Common myeloid progenitor, CD34-positive (primary cell): Measurements from ENCODE around the gene LECT2. TPM values are rescaled to one million over a fixed set of nuclear protein-coding genes. Genes with fewer than 3 reads are reported as not detected.

Experiments used
- CTCF ChIA-PET: fragments of 350-600 bp; sonication (Branson Sonifier 250); formaldehyde crosslinking; loops from one replicate; lab custom pipeline; 2021; ENCODE audit warnings: antibody characterized with exemption; lab: Charles Lee
- POLR2A ChIA-PET: fragments of 350-600 bp; sonication (Branson Sonifier 250); formaldehyde crosslinking; loops from one replicate; lab custom pipeline; 2021; ENCODE audit warnings: antibody characterized with exemption; lab: Charles Lee
- DNase-seq, 3 donors: peaks; one replicate each; pipeline versions ENCODE4 v3.0.0 to v3.0.0-alpha.2; 2013
- H3K27ac ChIP-seq, 2 experiments: 1 replicate in 1 of 2; 2 replicates in 1 of 2; pipeline ENCODE4 v1.7.0; 2013; ENCODE audit warnings: inconsistent platforms in 2 of 2, low read length in 2 of 2, mild to moderate bottlenecking in 2 of 2, low read depth in 1 of 2, moderate library complexity in 1 of 2; ENCODE audit not compliant: severe bottlenecking in 2 of 2, insufficient read depth in 1 of 2, poor library complexity in 1 of 2
- H3K27me3 ChIP-seq, 5 experiments: replicated peaks in 2 of 5; 1 replicate in 3 of 5; 2 replicates in 2 of 5; pipeline versions ENCODE4 v1.6.1 to v1.7.0; 2013; ENCODE audit warnings: low read length in 4 of 5, mild to moderate bottlenecking in 2 of 5, moderate library complexity in 2 of 5, inconsistent platforms in 1 of 5; ENCODE audit not compliant: insufficient read depth in 5 of 5, control insufficient read depth in 4 of 5
- H3K36me3 ChIP-seq, 4 experiments: 1 replicate in 2 of 4; 2 replicates in 2 of 4; pipeline versions ENCODE4 v1.6.1 to v1.7.0; 2013; ENCODE audit warnings: low read length in 3 of 4, control low read depth in 1 of 4, mild to moderate bottlenecking in 1 of 4; ENCODE audit not compliant: control insufficient read depth in 4 of 4, insufficient read depth in 4 of 4
- H3K4me1 ChIP-seq, 4 experiments: 1 replicate in 3 of 4; 2 replicates in 1 of 4; pipeline versions ENCODE4 v1.6.1 to v1.7.1; 2013; ENCODE audit warnings: low read length in 3 of 4, mild to moderate bottlenecking in 3 of 4, control low read depth in 1 of 4, inconsistent platforms in 1 of 4, moderate library complexity in 1 of 4; ENCODE audit not compliant: control insufficient read depth in 4 of 4, insufficient read depth in 4 of 4; ENCODE audit errors: control extremely low read depth in 1 of 4
- H3K4me3 ChIP-seq, 7 experiments: 1 replicate in 4 of 7; 2 replicates in 3 of 7; pipeline versions ENCODE4 v1.5.1 to v1.7.0; 2013; ENCODE audit warnings: mild to moderate bottlenecking in 7 of 7, low read length in 6 of 7, moderate library complexity in 6 of 7, inconsistent platforms in 2 of 7, low read depth in 2 of 7, control low read depth in 1 of 7; ENCODE audit not compliant: insufficient read depth in 4 of 7, control insufficient read depth in 1 of 7; ENCODE audit errors: extremely low read depth in 1 of 7
- H3K9me3 ChIP-seq, 5 experiments: 1 replicate in 4 of 5; 2 replicates in 1 of 5; pipeline versions ENCODE4 v1.6.1 to v1.7.1; 2013; ENCODE audit warnings: low read length in 4 of 5, mild to moderate bottlenecking in 2 of 5, inconsistent platforms in 1 of 5, low read depth in 1 of 5, moderate library complexity in 1 of 5; ENCODE audit not compliant: control insufficient read depth in 4 of 5, insufficient read depth in 2 of 5; ENCODE audit errors: control extremely low read depth in 1 of 5
- WGBS: methylation state at CpG from one replicate; pipeline ENCODE4 v1.1.5; 2013; ENCODE audit not compliant: insufficient coverage; 5-methylcytosine and 5-hydroxymethylcytosine counted together
- polyA plus RNA-seq: library from polyadenylated mRNA; unstranded; fragments of 120-200 nt; gene quantifications from one replicate; pipeline ENCODE4 v1.2.1, GENCODE V29; 2013

The LECT2 gene
- polyA plus RNA-seq: not detected

GRCh38 chr5:135954899-135955298, at the start of gene LECT2:
LECT2 (minus strand) TSS chr5:135954983; CDS start chr5:135954833, 150 bp downstream.
- Histone ChIP-seq H3K4me1 (peaks cover 2 to 3% (median 3%) of the 10 kb centered on the region in 4 experiments), H3K36me3 (no peaks in the 10 kb centered on the region), H3K27me3 (peaks cover 0 to 13% (median 8%) of the 10 kb centered on the region in 5 experiments), H3K27ac (no peak within 1 kb of the TSS), H3K9me3 (no peaks in the 10 kb centered on the region), H3K4me3 (no peak within 1 kb of the TSS)
- no CpG with 5 or more reads among the region's 3 CpGs for WGBS
- ChIA-PET POLR2A (no interaction called here), CTCF (interaction anchor here (0.9 to 1.2 kb wide), 2 partner anchors 9 to 220 kb away, joined by 3 read pairs; no protein-coding TSS in a partner anchor)
- DNase-seq: no peak

- POLR2A ChIA-PET: no interaction called here
- H3K36me3 ChIP-seq: no peaks in the 10 kb centered on the region
- CTCF ChIA-PET: no interaction called here
- no peaks in the 10 kb centered on the region for H3K9me3 ChIP-seq
- WGBS: 100% methylated on average over 3 of the region's 3 CpGs
- peaks cover 0 to 17% (median 1%) of the 10 kb centered on the region in 4 experiments for H3K4me1 ChIP-seq
- no peak for DNase-seq
- no peak overlapping the region for H3K27ac ChIP-seq
- H3K27me3 ChIP-seq: peaks cover 0 to 13% (median 0%) of the 10 kb centered on the region in 5 experiments
- H3K4me3 ChIP-seq: no peak overlapping the region
Measured at GRCh38 chr5:136004436-136004835, 49.7 kb upstream of the LECT2 start.

GRCh38 chr5:136001466-136001981, 46.7 kb upstream of the LECT2 start:
- H3K9me3 ChIP-seq: no peaks in the 10 kb centered on the region
- DNase-seq: no peak

GRCh38 chr5:136000932-136001331, 46.1 kb upstream of the LECT2 start:
- peaks cover 0 to 8% (median 0%) of the 10 kb centered on the region in 5 experiments for H3K27me3 ChIP-seq
- WGBS: 55% methylated on average over 2 of the region's 3 CpGs
- CTCF ChIA-PET: interaction anchor here (1.3 kb wide), 1 partner anchor 11 kb away, joined by 3 read pairs; no protein-coding TSS in a partner anchor

More at GRCh38 chr5:136001466-136001981, 46.7 kb upstream of the LECT2 start:
- peaks cover 0 to 17% (median 3%) of the 10 kb centered on the region in 4 experiments for H3K4me1 ChIP-seq
- WGBS: 60% methylated on average over 3 of the region's 5 CpGs
- H3K27me3 ChIP-seq: peaks cover 0 to 8% (median 0%) of the 10 kb centered on the region in 5 experiments
- no peak overlapping the region for H3K4me3 ChIP-seq
- ChIA-PET CTCF (interaction anchor here (0.9 to 1.3 kb wide), 4 partner anchors 11 to 57 kb away, joined by 3 to 4 read pairs (median 3); no protein-coding TSS in a partner anchor), POLR2A (no interaction called here)
- no peak overlapping the region for H3K27ac ChIP-seq
- no peaks in the 10 kb centered on the region for H3K36me3 ChIP-seq

GRCh38 chr5:136000147-136000546, 45.4 kb upstream of the LECT2 start:
- Histone ChIP-seq H3K27me3 (peaks cover 0 to 6% (median 0%) of the 10 kb centered on the region in 5 experiments), H3K9me3 (peaks cover 0 to 3% (median 0%) of the 10 kb centered on the region in 5 experiments), H3K36me3 (no peaks in the 10 kb centered on the region), H3K4me1 (peaks cover 0 to 17% (median 3%) of the 10 kb centered on the region in 4 experiments), H3K4me3 (no peak overlapping the region), H3K27ac (no peak overlapping the region)
- POLR2A ChIA-PET: no interaction called here
- WGBS: 100% methylated on average over 1 of the region's 2 CpGs
- CTCF ChIA-PET: no interaction called here
- DNase-seq: no peak

More at GRCh38 chr5:136000932-136001331, 46.1 kb upstream of the LECT2 start:
- POLR2A ChIA-PET: no interaction called here
- Histone ChIP-seq H3K9me3 (no peaks in the 10 kb centered on the region), H3K4me3 (no peak overlapping the region), H3K4me1 (peaks cover 0 to 17% (median 3%) of the 10 kb centered on the region in 4 experiments), H3K27ac (no peak overlapping the region), H3K36me3 (no peaks in the 10 kb centered on the region)
- no peak for DNase-seq

GRCh38 chr5:135999406-136000139, 44.8 kb upstream of the LECT2 start:
- Histone ChIP-seq H3K4me1 (peaks cover 0 to 17% (median 3%) of the 10 kb centered on the region in 4 experiments), H3K9me3 (peaks cover 0 to 4% (median 0%) of the 10 kb centered on the region in 5 experiments), H3K27me3 (peaks cover 0 to 10% (median 0%) of the 10 kb centered on the region in 5 experiments), H3K27ac (no peak overlapping the region), H3K4me3 (no peak overlapping the region), H3K36me3 (no peaks in the 10 kb centered on the region)
- WGBS: 37% methylated on average over 4 of the region's 8 CpGs
- peak in 2 of 3 donors; percentile 59 to 62 for DNase-seq
- POLR2A ChIA-PET: no interaction called here
- CTCF ChIA-PET: no interaction called here

GRCh38 chr5:135998889-135999288, 44.1 kb upstream of the LECT2 start:
- Histone ChIP-seq H3K36me3 (no peaks in the 10 kb centered on the region), H3K27ac (no peak overlapping the region), H3K4me3 (no peak overlapping the region), H3K27me3 (peaks cover 0 to 10% (median 0%) of the 10 kb centered on the region in 5 experiments), H3K9me3 (peaks cover 0 to 4% (median 0%) of the 10 kb centered on the region in 5 experiments), H3K4me1 (peaks cover 0 to 17% (median 3%) of the 10 kb centered on the region in 4 experiments)
- no peak for DNase-seq
- ChIA-PET POLR2A (no interaction called here), CTCF (no interaction called here)
- 92% methylated on average over 6 of the region's 6 CpGs for WGBS
